Activated CD8-positive, alpha-beta memory T cell treated with anti-CD3 and anti-CD28 coated beads, Interleukin-2, amount 50 U/mL, for 1 hour (primary cell): ENCODE results near the gene KLHL22.

Experiments
- DNase-seq: peaks from one replicate; pipeline ENCODE4 v3.0.0-alpha.2; 2020; ENCODE audit errors: extremely low read depth

KLHL22 gene

DNA sequence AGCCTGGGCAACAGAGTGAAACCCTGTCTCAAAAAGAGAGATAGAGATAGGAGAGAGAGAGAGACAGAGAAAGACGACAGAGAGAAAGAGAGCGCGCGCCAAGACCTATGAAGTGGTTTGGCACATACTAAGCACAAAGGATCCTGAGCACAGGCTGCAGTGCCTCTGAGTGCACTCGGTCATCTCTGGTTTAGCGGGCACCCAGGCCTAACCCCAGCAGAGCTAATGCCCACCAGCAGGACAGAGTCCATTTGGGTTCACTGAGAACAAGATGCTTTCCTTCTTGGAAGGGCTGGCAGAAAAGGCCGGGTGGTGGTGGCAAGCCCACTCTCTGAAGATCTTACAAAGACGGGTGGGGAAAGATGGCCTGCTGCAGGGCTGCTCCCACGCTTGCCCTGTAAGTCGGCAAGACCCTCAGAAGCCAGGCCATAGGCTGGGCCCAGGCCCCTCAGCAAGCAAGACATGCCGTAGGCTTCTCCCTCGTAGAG lies 61.3 kb downstream of the KLHL22 start:
- no peak for DNase-seq

DNA sequence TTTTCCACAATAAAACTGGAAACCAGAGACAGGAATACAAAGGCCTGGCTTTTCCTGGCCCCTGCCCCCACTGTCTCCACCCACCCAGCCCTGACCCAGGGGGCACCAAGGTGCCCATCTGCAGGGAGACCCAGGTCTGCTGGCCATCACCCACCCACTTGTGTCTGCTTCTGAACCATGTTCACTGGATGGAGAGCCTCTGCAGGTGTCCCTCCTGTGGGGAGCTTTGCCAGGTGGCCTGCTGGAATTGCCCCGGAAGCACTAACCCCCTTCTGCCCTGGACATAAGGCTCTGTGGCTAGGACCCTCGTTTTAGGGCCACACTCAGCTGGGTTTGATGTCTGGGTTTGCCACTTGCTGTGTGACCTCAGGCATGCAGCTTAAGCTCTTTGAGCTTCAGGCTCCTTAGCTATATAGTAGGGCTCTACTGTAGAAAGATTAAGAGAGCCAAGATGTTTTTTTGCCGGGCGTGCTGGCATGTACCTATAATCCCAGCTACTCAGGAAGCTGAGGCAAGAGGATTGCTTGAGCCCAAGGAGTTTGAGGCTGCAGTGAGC lies 61.8 kb downstream of the KLHL22 start:
- DNase-seq: no peak

DNA sequence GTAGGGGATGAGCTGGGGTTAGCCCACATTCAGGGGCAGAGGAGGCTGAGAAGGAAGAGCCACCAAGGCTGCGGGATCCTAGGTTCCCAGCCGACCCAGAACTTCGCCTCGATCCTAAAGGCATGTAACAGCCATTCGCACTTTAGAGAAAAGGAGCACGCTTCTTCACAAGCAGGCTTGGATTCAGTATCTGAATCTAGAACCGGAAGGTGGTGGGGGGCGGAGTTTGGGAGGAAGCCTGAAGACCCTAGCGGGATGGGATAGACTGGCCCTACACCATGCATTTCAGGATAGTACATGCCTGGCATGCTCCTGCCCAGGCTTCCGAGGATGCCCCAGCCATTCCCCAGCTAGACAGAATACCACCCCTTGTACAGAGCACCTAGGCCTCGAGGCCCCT lies 62.4 kb downstream of the KLHL22 start:
- no peak for DNase-seq

DNA sequence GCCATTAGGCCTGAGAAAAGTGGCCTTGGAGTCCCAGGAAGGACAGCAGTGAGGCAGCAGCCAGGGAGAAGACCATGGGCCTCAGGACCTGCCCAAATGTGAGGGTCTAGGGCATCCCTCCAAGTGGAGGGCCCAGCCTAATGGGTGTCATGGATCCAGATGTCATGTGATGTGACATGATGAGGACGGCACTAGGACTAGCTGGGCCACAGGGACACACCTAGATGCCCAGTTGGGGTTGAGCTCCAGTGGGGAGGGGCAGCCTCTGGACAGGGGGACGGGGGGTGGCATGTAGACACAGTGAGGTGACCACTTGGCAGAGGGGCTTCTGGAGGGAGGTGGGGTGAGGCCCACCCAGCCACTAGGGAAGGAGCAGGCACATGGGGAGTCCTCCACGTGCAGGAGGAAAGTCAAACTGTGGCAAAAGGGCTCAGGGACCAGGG lies 63.3 kb downstream of the KLHL22 start:
- no peak for DNase-seq

DNA sequence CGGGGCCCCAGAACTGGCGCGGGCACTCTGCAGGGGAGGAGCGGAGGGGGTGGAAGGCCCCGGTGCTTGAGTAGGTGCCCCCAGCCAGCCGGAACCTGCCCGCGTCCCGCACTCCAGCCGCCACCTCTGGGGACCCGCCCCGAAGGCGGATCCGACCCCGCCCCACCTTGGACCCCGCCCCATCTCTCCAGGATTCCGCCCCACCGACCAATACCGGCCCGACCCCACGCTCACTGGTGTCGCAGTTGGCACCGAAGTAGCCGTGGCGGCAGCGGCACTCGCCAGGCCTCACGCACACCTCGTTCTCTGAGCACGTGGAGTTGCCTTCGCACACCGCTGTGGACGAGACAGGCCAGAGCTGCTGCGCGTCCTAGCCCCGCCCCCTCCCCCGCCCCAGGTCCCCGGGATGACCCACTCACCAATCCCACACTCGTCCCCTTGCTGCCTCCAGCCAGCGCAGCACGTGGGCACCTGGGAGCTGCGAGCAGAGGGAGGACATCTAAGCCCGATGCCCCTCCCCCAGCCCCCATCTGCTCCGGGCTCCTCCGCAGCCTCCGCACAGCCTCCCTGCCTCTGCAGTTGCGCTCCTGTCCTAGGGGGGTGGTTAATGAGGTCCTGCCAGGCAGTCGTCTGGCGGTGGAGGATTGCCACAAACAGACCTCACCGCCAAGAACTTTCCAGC lies 63.9 kb downstream of the KLHL22 start:
- no peak for DNase-seq

DNA sequence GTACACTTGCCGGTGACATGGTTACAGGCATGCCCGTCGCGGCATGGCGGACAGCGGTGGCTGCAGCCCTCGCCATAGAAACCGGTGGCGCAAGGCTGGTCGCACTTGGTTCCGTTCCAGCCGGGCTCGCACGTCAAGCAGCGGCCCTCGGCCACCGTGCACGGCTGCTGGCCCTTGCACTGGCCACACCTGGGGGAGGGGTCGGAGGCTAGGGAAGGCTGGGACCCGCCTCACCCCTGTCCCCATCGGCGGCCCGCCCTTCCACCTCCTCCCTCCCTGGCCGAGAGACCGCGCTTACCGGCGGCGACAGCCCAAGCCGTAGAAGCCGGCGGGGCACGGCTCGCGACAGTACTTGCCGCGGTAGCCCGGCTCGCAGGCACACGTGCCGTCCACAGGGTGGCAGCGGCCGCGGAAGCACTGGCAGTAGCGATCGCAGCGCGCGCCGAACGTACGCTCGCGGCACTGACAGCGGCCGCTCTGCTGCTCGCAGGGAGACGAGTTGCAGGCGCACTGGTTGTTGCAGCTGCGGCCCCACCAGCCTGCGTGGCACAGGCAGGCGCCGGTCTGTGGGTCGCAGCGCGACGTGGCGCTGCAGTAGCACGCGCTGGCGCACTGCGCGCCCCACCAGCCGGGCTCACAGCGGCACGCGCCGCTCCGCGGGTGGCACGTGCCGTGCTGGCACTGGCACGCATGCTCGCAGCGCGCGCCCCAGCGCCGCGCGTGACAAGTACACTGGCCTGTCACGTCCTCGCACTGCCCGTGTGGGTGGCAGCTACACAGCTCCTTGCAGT lies 64.7 kb downstream of the KLHL22 start:
- no peak for DNase-seq

DNA sequence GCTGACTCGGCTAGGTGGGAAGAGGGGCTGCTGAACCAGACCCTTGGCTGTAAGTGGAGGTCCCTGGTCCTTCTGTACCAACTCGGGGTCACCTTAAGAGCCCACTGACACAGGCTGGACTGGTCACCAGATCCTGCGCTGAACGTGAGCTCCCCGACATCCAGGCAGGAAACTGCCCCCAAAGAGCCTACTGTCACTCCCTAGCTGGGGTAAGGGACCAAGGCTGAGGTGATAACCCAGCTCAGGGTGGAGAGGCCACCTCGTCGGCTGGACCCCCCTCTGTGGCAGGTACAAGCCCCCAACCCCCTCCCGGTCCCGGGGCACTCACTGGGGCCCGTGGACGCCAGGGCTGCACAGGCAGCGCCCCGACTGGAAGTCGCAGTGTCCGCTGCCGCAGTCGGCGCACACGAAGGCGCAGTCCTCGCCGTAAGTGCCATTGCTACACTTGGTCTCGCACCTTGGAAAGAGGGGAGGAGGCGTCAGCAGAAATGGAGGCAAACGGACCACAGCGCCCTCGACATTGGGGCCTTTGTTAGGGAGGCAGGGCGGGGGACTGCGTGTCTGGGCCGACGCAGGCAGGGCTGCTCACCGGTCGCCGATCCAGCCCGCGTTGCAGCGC lies 65.4 kb downstream of the KLHL22 start:
- DNase-seq: no peak

DNA sequence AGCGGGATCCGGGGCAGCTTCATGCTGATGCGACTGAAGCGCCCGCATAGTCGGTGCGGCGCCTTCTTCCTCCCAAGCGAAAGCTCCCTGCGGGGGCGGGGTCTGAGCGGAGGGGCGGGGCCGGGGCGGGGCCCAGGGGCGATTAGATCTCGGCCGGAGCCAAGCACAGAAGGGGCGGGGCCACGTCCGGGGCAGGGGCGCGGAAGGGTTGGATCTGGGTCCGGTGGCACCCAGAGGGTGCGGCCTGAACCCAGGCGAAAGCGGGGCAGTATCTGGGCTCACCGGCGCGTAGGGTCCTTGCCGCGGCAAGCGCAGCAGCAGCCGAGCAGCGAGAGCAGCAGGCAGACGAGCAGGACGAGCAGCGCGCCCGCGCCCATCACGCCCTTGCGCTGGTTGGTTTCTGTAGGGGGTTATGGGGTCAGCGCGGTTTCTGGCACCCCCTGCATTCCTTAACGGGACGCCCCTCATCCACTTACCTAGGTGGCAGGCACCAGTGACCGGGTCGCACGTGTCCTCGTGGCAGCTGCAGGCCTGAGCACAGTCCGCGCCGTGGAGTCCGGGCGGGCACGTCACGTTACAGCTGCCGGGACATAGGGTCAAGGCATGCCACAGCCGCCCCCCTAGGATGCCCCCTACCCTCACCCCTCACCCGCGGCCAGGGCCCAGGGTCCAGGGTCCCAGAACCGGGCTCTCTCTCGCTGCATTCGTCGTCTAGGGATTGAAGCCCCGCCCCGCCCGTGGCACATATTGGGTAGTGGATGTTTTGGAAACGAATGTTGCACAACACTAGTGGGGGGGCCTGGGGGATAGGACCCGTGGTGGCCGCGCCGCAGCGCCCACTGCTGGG lies 66.1 kb downstream of the KLHL22 start:
- peak; percentile 31 for DNase-seq

DNA sequence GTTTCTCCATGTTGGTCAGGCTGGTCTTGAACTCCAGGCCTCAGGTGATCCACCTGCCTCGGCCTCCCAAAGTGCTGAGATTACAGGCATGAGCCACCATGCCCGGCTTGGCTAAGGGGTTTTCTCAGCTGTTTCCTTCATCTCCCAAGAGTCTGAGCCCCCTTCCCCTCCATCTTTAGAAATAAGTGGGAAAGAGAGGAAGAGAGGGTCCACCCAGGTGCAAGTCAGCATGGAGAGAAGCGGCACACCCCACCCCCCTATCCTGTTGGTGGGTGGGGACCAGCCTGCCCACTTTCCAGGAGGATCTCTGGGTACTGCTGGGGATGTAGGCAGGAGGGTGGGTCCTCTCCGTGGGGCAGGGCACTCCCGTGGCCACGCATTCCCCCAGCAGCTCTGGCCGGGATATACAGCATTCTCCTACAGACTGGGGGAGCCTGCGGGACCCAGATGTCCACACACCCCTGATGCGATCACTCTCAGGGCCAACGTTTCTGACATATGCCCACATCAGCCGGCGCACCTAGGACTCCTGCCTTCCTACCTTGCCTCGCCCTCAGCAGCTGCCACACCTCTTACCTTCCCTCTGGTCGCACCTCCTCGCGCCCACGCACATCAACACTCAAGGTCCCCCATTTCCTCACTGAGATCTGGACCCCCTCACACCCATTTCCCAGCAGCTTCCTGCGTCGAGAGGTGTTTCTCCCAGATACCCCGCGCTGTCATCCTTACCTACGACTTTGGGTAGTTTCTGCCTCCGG lies 66.9 kb downstream of the KLHL22 start:
- DNase-seq: no peak

DNA sequence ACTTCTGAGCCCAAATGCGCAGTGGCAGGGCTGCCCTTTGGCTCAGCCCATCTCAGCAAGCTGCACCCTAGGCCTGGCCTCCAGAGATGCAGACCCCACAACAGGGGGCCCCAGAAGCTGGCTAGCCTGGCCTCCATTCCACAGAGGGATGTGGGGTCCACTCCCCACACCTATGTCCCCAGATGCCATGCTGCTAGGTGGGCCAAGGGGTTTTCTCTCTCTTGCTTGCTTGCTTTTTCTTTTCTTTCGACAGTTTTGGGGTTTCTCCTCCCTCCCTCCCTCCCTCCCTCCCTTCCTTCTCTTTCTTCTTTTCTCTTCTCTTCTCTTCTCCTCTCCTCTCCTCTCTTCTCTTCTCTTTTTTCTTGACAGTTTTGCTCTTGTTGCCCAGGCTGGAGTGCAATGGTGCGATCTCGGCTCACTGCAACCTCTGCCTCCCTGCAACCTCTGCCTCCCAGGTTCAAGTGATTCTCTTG lies 67.6 kb downstream of the KLHL22 start:
- no peak for DNase-seq

DNA sequence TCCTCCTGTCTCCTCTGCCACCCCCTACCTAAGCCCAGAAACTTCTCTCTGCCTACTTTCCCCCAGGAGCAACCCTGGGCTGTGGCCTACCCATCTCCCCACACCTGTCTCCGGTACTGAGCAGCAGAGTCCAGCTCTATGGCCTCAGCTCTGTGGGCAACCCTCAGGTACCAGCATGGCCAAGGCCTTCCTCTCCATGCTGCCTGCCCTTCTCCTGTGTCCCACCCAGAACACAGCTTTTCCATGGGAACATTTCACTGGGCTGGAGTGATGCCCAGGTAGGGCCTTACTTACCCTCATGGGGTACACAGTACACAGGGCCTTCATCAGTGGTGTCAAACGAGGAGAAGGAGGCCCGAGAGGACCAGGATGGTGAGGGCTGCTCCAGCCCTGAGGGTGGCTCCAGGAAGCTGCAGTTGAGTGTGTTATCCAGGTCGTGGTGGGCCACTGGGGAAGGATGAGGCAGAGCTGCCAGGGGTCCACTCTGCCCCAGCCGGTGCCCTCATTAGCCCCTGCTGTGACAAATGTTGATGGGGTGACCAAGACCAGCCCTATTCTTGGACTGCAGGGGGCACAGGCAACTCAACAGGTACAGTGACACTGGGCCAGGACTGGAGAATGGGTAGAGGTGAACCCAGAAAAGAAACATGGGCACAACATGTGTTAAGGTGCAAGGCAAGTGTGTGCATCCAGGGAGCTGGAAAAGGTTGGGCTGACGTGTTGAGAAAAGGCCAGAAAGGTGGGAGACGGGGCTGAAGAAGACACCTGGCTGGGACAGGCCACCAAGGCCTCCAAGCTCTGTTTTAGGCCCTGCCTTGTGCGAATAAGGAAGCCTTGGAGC lies 68.3 kb downstream of the KLHL22 start:
- DNase-seq: no peak

DNA sequence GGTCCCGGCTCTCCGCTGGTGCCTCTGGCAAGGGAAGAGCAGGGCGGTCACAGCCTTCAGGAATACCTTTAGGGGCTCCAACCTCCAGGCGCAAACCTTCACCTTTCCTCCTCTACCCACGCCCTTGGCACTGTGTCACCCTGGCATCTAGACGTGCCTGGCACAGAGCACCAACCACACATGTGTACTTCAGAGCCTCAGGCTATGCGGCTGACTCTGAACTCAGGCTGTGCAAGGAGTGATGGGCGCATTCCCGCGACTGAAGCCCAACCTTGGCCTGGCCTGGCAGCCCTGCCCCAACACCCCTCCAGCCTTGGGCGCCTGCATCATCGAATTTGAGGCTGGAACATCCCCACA lies 69.4 kb downstream of the KLHL22 start:
- DNase-seq: no peak

DNA sequence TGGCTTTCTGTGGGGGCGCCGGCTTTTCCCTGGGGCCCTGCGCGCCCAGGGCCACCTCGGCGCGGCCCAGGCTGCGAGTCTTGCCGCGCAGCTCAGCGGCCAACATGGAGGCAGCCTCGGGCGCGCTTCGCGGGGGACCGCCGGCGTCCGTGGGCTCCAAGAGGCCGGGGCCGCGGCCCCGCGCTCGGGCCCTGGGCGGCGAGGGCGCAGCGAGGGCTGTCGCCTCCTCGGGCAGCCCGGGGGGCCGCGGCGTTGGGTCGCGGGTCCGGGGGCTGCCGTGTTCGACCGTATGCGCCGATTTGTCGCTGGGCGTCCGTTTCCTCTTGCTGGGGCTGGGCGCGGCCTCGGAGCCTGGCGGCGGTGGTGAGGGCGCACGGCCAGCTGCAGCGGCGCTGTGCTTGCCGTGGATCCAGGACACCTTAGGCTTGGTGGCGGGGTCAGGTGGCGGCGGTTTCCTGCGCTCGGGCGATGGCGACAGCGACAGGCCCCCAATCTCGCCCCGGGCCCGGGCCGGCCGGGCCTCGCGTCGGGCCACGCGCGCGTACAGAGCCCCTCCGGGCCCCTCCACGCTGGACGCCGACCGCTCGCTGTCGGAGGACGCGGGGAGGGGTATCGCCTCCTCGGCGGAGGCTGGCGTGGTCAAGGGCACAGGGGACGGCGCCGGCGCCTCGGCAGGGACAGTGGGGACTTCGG lies 69.9 kb downstream of the KLHL22 start:
- DNase-seq: no peak

DNA sequence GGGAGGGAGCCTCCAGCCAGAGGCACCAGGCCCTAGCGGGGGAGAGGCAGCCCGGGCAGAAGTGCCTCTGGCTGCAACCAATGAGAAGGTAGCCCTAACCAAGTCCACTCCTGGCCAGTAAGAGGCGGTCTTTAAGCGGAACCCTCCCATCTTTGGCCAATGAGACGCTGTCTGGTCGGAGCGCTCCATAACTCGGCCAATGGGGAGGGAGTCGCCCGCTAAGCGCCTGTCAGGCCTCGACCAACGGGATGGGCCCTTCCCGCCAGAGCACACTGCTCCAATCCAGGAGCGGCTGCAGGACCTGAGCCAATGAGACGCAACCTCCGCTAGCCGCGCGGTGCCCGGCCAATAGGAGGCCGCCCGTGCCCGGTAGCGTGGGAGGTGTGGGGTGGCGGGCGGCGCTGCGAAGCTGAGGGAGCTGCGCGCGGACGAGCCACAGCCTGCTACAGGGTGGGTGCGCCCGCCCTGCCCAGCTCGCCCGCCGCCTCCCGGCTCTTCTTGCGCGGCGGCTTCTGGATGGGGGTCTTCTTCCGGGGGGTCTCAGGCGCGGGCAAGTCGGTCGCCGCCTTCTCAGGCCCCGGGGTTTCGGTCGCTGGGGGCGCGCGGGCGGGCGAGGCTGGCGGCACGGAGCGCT lies 70.5 kb downstream of the KLHL22 start:
- no peak for DNase-seq

DNA sequence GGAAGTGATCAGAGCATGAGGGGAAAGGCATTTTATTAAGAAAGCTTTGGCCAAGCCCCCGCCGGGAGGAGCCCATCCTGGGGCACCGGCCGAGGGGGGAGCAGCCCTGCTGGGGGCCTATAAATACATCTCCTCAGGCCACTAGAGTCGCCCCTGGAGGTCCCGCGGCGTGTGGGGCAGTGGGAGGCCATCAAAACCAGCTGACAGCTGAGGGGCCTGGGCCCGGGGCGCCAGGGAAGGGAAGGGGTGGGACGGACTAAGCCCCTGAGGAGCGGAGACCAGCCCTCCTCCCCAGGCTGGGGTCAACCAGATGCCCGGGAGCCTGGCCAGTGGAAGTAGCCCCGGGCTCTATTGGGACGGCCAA lies 71.0 kb downstream of the KLHL22 start:
- no peak for DNase-seq

DNA sequence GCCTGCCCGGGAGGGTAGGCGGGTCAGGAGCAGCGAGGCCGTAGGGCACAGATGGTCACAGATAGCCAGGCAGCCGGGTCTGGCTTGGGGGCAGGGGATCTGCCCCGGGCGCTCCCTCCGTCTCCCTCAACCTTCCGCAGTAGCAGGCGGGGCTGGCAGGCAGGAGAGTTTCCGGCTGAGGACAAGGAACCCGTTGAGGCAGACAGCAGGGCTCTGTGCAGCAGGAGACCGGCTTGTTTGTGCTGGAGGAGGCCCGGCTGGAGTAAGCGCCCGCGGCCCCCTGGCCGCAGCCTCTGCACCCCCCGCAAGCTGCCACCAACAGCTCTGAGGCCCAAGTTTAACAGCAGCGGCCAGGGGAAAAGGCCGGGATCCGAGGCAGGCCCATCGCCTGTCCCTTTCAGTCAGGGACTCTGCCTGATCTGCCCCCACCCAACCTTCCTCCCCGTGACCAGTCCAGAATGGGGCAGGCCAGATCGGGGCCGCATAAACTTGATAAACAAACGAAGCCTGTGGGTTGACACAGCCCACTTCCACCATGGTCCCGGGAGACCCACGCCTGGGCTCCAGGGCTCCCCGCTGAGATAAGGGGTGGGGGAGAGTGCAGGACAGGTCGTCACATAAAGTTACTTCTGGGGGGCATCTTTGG lies 71.6 kb downstream of the KLHL22 start:
- DNase-seq: no peak

DNA sequence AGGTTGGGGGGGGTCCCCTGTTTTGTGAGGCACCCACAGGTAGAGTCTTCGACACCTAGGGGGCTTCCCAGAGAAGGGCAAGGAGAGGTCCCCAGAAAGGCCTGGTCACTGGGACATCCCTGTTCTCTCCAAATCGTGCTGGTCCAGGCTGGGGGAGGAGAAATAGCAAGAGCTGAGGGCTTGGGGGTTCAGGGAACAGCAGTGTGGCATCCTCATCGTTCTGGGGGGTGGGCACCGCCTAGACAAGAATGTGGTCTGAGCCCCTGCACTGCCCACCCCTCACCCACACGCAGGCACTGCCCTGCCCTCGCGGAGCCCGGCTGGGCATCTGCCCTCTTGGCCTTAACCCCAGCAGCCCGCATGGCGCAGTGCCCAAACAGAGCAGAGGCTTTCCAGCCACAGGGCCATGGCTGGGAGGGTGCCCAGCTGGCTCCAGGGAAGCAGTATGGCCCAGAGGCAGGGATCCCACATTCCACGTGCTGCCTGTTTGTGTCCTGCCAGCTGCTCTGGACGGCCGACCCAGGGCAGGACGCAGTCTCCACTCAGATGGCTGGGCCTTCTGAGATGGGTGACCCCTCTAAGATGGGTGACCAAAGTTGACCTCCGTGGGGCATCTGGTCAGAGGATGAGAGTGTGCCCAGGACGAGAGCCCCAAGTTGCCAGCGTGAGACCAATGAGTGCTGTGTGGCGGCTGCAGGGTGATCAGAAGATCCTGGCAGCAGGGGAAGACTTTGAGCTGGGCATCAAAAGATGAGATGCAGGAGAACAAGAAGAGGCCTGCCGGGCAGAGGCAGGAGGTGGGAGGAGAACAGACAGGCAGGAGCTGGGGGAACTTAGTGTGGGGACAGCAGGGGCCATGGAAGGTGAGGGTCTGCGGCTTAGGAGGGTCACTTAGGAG lies 72.3 kb downstream of the KLHL22 start:
- no peak for DNase-seq
